CD4-positive, alpha-beta memory T cell (primary cell): Measurements from ENCODE around the gene SLIT2. TPM values are rescaled to one million over a fixed set of nuclear protein-coding genes. Genes with fewer than 3 reads are reported as not detected.

Experiments used
- CTCF ChIA-PET: fragments of 350-600 bp; sonication (Branson Sonifier 250); formaldehyde crosslinking; loops from one replicate; lab custom pipeline; 2021; ENCODE audit warnings: inconsistent platforms; ENCODE audit not compliant: partially characterized antibody; lab: Charles Lee
- POLR2A ChIA-PET: fragments of 350-600 bp; sonication (Branson Sonifier 250); formaldehyde crosslinking; loops from one replicate; lab custom pipeline; 2021; ENCODE audit not compliant: partially characterized antibody; lab: Charles Lee
- DNase-seq, 5 donors: peaks; one replicate each; pipeline versions ENCODE4 v3.0.0 to v3.0.0-alpha.2; 2020 to 2022; ENCODE audit warnings: mixed read lengths in 1 of 5
- H3K27ac ChIP-seq: one replicate; pipeline ENCODE4 v1.7.0; 2013; ENCODE audit warnings: low read depth, low read length
- H3K27me3 ChIP-seq: 2 replicates; pipeline ENCODE4 v1.7.0; 2013; ENCODE audit warnings: mild to moderate bottlenecking, low read length, moderate library complexity; ENCODE audit not compliant: insufficient read depth
- H3K36me3 ChIP-seq: 2 replicates; pipeline ENCODE4 v1.7.0; 2013; ENCODE audit warnings: mild to moderate bottlenecking, low read length, moderate library complexity; ENCODE audit not compliant: insufficient read depth
- H3K4me1 ChIP-seq: 2 replicates; pipeline ENCODE4 v1.7.0; 2013; ENCODE audit warnings: mild to moderate bottlenecking, low read length, moderate library complexity; ENCODE audit not compliant: insufficient read depth
- H3K4me3 ChIP-seq, 2 donors: one replicate each; pipeline ENCODE4 v1.7.0; 2013; ENCODE audit warnings: low read length in 2 of 2, mild to moderate bottlenecking in 1 of 2
- H3K9me3 ChIP-seq, 2 donors: one replicate each; pipeline ENCODE4 v1.7.0; 2013; ENCODE audit warnings: low read length in 2 of 2, control low read depth in 1 of 2; ENCODE audit not compliant: control insufficient read depth in 1 of 2
- H3K27ac Mint-ChIP-seq, 7 donors: one replicate each; pipeline ENCODE4 v1.8.0; 2020 to 2021; ENCODE audit warnings: mixed read lengths in 7 of 7, mild to moderate bottlenecking in 6 of 7, inconsistent platforms in 3 of 7, moderate library complexity in 3 of 7
- H3K27me3 Mint-ChIP-seq, 2 donors: one replicate each; pipeline ENCODE4 v1.8.0; 2020 to 2021; ENCODE audit warnings: mixed read lengths in 2 of 2
- H3K36me3 Mint-ChIP-seq, 2 donors: one replicate each; pipeline ENCODE4 v1.8.0; 2020 to 2021; ENCODE audit warnings: mixed read lengths in 2 of 2, inconsistent platforms in 1 of 2, mild to moderate bottlenecking in 1 of 2
- H3K4me1 Mint-ChIP-seq, 4 donors: one replicate each; pipeline ENCODE4 v1.8.0; 2020 to 2021; ENCODE audit warnings: mixed read lengths in 4 of 4, mild to moderate bottlenecking in 1 of 4
- H3K4me3 Mint-ChIP-seq, 8 donors: one replicate each; pipeline ENCODE4 v1.8.0; 2020 to 2021; ENCODE audit warnings: mixed read lengths in 8 of 8, mild to moderate bottlenecking in 7 of 8, moderate library complexity in 6 of 8, inconsistent platforms in 3 of 8
- H3K9me3 Mint-ChIP-seq, 8 donors: one replicate each; pipeline ENCODE4 v1.8.0; 2020 to 2021; ENCODE audit warnings: mixed read lengths in 8 of 8, mild to moderate bottlenecking in 5 of 8, inconsistent platforms in 3 of 8, moderate library complexity in 1 of 8
- intact Hi-C: fragments of 100-400 bp; cut with micrococcal nuclease; formaldehyde crosslinking; loops from one replicate; pipeline ENCODE4 v1.15.1; 2023
- polyA plus RNA-seq, 2 donors: library from polyadenylated mRNA; unstranded; fragments of 300-500 nt; fragmentation: Illumina TruSeq; gene quantifications; one replicate each; pipeline ENCODE4 v1.2.3, GENCODE V29; 2021
- total RNA-seq, 2 experiments: library from RNA; stranded (reverse); gene quantifications; one replicate each; pipeline ENCODE4 v1.2.3, GENCODE V29; 2021

SLIT2 gene
- total and polyA plus RNA-seq, 4 experiments from 2014 or later: not detected

DNA sequence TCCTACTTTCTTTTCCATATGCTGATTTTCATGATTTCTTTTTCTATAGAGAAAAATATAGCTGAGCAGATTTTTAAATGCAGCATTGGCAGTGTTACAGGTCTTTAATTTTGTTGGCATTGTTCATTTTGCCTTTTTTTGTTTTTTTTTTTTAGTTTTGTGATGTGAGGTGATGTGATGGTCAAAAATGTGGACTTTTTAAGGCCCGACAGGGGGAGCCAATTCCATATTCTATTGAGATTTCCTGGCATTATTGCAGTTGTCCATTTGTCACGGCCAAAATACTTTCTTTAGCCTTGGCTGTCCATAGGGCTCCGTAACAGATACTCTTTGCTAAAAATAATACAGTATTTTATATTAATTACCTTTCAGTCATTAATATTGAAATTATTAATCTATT, 47.8 kb downstream of the SLIT2 start:
- Histone ChIP-seq H3K27ac (no peak overlapping the region), H3K27me3 (no peaks in the 10 kb centered on the region), H3K36me3 (no peaks in the 10 kb centered on the region), H3K4me3 (no peak overlapping the region), H3K4me1 (no peaks in the 10 kb centered on the region), H3K9me3 (no peaks in the 10 kb centered on the region)
- Mint-ChIP-seq H3K36me3 (no peaks in the 10 kb centered on the region), H3K4me3 (no peak overlapping the region), H3K27me3 (peaks cover 0 to 2% of the 10 kb centered on the region in 2 donors), H3K9me3 (peaks cover 0 to 3% (median 0%) of the 10 kb centered on the region in 8 donors), H3K27ac (no peak overlapping the region), H3K4me1 (no peaks in the 10 kb centered on the region)
- ChIA-PET POLR2A (no interaction called here), CTCF (no interaction called here)
- DNase-seq: no peak
- intact Hi-C loops: no loop called here

DNA sequence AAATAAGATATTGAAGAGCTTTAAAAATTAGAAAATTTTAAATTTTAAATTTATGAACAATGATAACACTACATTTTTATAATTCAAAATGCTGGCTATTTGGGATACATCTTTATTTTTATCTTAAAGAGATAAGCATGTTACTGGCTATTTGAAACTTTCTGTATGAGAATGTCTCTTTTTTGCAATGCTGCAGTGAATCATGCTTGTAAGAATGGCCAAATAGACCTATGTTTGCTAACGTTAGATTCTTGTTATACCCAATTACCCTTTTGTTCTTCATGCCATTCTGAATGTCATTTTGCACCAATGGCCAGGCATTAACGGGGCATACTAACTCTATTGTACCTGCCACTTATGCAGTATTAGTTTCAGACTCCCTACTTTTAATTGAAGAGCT, 49.5 kb downstream of the SLIT2 start:
- Mint-ChIP-seq H3K4me1 (no peaks in the 10 kb centered on the region), H3K4me3 (no peak overlapping the region), H3K27me3 (peaks cover 0 to 2% of the 10 kb centered on the region in 2 donors), H3K9me3 (peaks cover 0 to 3% (median 0%) of the 10 kb centered on the region in 8 donors), H3K27ac (no peak overlapping the region), H3K36me3 (no peaks in the 10 kb centered on the region)
- H3K4me3 ChIP-seq: no peak overlapping the region
- no peaks in the 10 kb centered on the region for H3K4me1 ChIP-seq
- ChIA-PET POLR2A (no interaction called here), CTCF (no interaction called here)
- no peak for DNase-seq
- intact Hi-C loops: no loop called here
- H3K36me3 ChIP-seq: no peaks in the 10 kb centered on the region
- no peaks in the 10 kb centered on the region for H3K27me3 ChIP-seq
- H3K27ac ChIP-seq: no peak overlapping the region
- no peaks in the 10 kb centered on the region for H3K9me3 ChIP-seq
